Left kidney (tissue), 8 donors: ENCODE results near the gene PCLAF. TPM values are rescaled to one million over a fixed set of nuclear protein-coding genes. Genes with fewer than 3 reads are reported as not detected.
"Not testable (repeated sequence)": the region's sequence is repeated elsewhere in the genome, so short reads cannot be mapped to it uniquely, and the experiment has no call there.

Experiments
- DNase-seq: peaks from one replicate; pipeline ENCODE4 v3.0.0-alpha.2; 2013
- long read RNA-seq, 8 donors: transcript quantifications; one replicate each; lab custom pipeline, GENCODE V29; 2026
- polyA plus RNA-seq: library from polyadenylated mRNA; unstranded; fragments of 120-200 nt; gene quantifications from one replicate; pipeline ENCODE4 v1.2.1, GENCODE V29; 2013; ENCODE audit not compliant: insufficient read length

Gene PCLAF
- 54.7 TPM for polyA plus RNA-seq
- long read RNA-seq, donor 1, transcript PCLAF-201 (4 exons, 2,194 nt): major isoform, 60 of 80 reads
- long read RNA-seq, donor 1, transcript PCLAF-202 (3 exons, 911 nt): minor isoform, 17 of 80 reads
- long read RNA-seq, donor 1, partial matches to known transcripts: 0 of 80 reads
- long read RNA-seq, donor 1, other reads (novel, unspliced or antisense): 0 of 80 reads
- long read RNA-seq, donor 2, transcript PCLAF-201 (4 exons, 2,194 nt): major isoform, 44 of 53 reads
- long read RNA-seq, donor 2, transcript PCLAF-202 (3 exons, 911 nt): minor isoform, 9 of 53 reads
- long read RNA-seq, donor 2, partial matches to known transcripts: 0 of 53 reads
- long read RNA-seq, donor 2, other reads (novel, unspliced or antisense): 0 of 53 reads
- long read RNA-seq, donor 3, transcript PCLAF-201 (4 exons, 2,194 nt): major isoform, 37 of 53 reads
- long read RNA-seq, donor 3, transcript PCLAF-202 (3 exons, 911 nt): minor isoform, 14 of 53 reads
- long read RNA-seq, donor 3, partial matches to known transcripts: 0 of 53 reads
- long read RNA-seq, donor 3, other reads (novel, unspliced or antisense): 0 of 53 reads
- long read RNA-seq, donor 4, transcript PCLAF-201 (4 exons, 2,194 nt): major isoform, 7 of 9 reads
- long read RNA-seq, donor 4, partial matches to known transcripts: 0 of 9 reads
- long read RNA-seq, donor 4, other reads (novel, unspliced or antisense): 0 of 9 reads
- long read RNA-seq, donor 5, transcript PCLAF-202 (3 exons, 911 nt): minor isoform, 39 of 140 reads
- long read RNA-seq, donor 5, transcript PCLAF-201 (4 exons, 2,194 nt): major isoform, 96 of 140 reads
- long read RNA-seq, donor 5, partial matches to known transcripts: 0 of 140 reads
- long read RNA-seq, donor 5, other reads (novel, unspliced or antisense): 0 of 140 reads
- long read RNA-seq, donor 6, transcript PCLAF-202 (3 exons, 911 nt): minor isoform, 23 of 118 reads
- long read RNA-seq, donor 6, transcript PCLAF-201 (4 exons, 2,194 nt): major isoform, 94 of 118 reads
- long read RNA-seq, donor 6, partial matches to known transcripts: 0 of 118 reads
- long read RNA-seq, donor 6, other reads (novel, unspliced or antisense): 0 of 118 reads
- long read RNA-seq, donor 7, transcript PCLAF-202 (3 exons, 911 nt): minor isoform, 32 of 123 reads
- long read RNA-seq, donor 7, transcript PCLAF-201 (4 exons, 2,194 nt): major isoform, 87 of 123 reads
- long read RNA-seq, donor 7, partial matches to known transcripts: 0 of 123 reads
- long read RNA-seq, donor 7, other reads (novel, unspliced or antisense): 0 of 123 reads
- long read RNA-seq, donor 8, transcript PCLAF-201 (4 exons, 2,194 nt): major isoform, 10 of 14 reads
- long read RNA-seq, donor 8, partial matches to known transcripts: 0 of 14 reads
- long read RNA-seq, donor 8, other reads (novel, unspliced or antisense): 0 of 14 reads

DNA sequence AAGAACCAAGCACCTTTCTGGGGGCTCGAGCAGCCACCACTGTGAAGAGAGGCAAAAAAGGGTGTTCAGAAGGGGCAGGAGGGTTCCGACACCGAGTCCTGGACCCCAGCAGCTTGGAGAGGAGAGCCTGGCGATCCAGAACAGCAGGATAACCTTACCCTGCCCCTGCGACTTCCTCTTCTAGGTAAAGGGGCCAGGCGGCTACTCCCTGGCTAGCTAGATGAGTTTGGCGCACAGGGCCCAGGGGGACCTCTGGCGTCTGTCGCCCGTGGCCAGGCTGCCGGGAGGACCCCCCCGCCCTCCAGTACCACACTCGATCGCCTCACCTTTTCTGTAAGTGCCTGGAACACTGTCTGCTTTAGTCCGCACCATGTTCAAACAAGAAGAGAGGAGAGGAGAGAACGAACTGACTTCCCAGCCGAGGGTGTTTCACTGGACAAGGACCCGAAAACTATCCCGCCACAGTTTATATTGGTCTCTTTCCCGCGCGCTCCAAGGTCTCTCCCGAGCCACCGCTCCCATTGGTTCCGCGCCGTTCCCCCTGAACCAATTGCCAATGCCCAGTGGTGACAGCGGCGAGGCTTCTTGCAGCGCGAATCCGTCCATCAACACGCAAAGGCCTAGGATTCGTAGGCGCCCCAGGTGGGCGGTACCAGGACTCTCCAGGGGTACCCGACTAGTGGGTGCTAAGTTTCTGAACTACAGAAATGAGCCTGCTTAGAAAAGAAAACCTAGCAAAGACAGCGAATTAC is at the start of gene PCLAF:
TSS of gene PCLAF (minus strand) at position 442 of the 752 bp plus-strand sequence. CDS start at position 372, 70 bp downstream.
- peak; percentile 94 for DNase-seq

DNA sequence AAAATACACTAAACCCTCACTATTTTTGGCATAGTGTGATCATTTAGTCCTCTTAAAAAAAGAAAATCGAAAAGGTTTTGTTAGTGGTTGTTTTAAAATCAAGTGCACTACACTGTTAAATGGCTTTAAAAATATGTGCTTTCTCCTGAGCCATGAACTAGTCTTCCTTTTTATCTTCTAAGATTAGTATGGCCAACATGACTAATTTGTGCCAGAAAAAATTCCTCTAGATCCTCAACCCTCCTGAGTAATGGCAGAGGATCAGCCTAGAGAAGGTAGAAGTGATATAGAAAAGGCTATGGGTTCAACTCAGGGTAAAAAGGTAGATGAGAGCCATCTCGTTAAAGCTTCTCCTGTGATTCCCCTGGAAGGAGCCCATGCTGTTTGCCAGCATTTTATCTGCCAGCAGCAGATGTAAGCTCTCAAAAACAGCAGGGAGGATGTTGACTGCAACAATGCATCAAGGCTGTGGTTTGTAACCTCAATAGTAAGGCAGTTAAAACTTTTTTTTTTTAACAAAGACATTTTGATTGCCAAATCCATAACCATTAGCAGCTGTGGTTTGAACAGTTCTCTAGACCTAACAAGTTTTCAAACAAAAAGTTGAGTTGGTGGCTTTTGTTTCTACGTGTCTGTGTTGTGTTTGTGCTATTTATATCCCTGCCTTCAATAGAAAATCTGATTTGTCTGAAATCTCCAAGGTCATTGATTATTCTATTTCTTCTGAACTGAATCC is 48.9 kb upstream of the PCLAF start:
- DNase-seq: peak; percentile 38

- no peak for DNase-seq
These were observed 48.2 kb upstream of the PCLAF start for GRCh38 chr15:64429448-64429847.

DNA sequence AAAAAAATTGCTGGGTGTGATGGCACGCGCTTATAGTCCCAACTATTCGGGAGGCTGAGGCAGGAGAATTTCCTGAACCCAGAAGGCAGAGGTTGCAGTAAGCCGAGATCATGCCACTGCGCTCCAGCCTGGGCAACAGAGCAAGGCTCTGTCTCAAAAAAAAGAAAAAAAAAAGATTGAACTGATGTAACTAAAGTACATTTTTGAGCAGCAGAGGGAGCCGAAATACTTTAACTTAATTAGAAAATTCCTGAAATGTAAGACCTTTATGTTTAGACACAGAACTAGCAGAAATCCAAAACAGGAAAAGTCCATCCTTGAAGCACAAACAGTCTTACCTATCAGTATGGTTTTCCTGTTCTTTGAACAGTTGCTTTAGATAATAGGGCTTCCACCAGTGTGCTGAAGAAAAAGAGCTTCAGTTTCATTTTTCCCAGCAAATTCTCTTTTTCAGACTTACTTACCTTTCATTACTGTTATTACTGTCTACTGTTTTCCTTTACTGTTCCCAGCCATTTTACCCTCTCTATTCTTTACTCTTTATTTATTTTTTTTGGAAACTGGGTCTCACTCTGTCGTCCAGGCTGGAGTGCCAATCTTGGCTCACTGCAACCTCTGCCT is 45.7 kb upstream of the PCLAF start:
- DNase-seq: peak; percentile 41

DNA sequence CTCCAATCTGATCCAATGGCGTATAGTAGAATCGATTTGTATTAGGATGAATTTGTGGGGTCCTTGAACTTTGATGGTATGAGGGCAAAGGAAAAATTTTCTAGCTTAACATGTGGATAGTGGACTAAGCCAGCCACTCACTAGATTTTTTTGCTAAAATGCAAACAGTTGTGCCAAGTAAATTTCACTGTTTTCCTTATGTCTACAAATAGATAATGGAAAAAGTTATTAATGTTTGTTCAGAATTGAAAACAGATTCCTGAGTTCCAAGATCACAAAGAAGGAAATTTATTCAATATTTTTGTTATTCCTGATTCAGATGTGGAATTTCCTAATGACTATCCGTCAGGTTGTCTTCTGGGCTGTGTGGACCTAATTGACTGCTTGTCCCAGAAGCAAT is 44.0 kb upstream of the PCLAF start:
- DNase-seq: no peak

- DNase-seq: no peak
These were observed 42.7 kb upstream of the PCLAF start for GRCh38 chr15:64423970-64424369.

DNA sequence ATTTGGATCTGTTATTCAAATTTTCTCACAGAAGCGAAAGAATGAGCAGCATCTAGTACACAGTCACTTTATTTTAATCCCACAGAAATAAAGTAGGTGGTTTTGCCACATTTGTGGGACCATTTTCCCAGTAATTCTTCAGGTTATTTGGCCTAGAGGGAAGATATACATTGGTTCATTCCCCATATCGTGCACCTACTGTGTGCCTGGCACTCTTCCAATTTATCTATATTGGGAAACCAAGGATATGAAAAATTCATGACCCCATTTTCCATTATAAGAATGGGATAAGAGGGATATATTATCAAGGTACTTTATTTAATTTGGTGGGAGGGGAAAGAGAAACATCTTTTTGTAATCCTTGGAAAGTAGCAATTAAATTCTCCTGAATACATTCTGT is 41.5 kb upstream of the PCLAF start:
- no peak for DNase-seq

- DNase-seq: no peak
These were observed 31.0 kb upstream of the PCLAF start for GRCh38 chr15:64412216-64412615.

DNA sequence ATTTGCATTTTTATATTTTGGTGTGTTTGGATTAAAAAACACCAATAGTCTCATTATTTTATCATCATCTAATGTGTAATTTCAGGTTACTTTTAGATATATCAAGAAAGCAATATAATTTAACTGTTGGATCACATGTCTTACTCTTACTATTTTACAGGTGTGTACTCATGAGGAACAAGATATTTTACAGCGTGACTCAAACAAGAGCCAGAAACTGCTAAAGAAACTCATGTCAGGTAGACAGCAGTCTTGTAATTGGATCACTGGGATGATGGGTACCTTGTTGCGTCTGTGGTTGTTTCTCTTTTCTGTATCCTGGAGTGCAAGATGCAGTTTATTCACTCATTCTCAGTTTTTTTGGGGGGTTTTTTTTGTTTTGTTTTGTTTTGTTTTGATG is 19.3 kb upstream of the PCLAF start:
- DNase-seq: no peak

DNA sequence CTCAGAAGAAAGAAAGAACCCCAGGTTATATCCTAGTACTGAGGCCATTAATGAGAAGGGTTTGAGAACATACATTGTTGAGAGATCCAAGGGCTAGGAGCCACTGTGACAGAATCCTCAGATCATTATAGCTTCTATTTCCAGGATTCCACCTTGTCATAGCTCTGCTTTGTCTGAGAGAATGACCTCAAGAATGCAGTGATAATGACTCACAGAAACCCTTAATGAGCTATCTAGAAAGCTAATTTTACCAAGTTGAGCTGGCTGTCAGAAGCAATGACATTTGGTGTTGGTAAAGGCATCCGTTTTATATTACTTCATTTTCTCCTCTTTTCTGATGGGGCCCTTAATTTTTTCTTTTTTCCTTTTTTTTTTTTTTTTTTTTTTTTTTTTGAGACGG is 17.3 kb upstream of the PCLAF start:
- DNase-seq: no peak

- no peak for DNase-seq
These were observed 15.5 kb upstream of the PCLAF start for GRCh38 chr15:64396789-64397188.

- not testable (repeated sequence) for DNase-seq
These were observed 11.2 kb upstream of the PCLAF start for GRCh38 chr15:64392471-64392870.

- DNase-seq: no peak
These were observed 7.8 kb upstream of the PCLAF start for GRCh38 chr15:64389036-64389435.

GRCh38 chr15:64387562-64388168 is 6.4 kb upstream of the PCLAF start, which contains the start of gene TRIP4:
TRIP4 (plus strand) TSS chr15:64387836; CDS start chr15:64387864, 28 bp downstream.
- peak; percentile 90 for DNase-seq

- DNase-seq: no peak
These were observed 5.0 kb upstream of the PCLAF start for GRCh38 chr15:64386291-64386690.

DNA sequence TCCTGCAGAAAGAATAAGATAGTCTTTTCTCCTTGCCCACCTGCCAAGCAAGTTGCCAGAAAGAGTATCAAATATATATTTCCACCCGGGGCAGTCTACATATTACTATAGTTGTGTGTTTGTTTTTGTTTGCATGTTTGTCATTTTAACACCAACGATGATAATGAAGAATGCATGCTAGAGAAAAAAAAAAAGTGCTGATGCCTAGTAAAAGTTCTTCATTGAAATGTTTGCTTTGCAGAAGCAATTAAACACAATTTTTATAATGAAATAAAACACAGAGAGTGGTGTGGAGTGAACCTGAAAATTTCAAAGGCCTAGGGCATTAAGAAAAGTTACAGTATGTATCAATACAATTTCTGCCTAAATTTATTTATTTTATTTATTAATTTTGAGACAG is 2.5 kb upstream of the PCLAF start:
- DNase-seq: no peak

DNA sequence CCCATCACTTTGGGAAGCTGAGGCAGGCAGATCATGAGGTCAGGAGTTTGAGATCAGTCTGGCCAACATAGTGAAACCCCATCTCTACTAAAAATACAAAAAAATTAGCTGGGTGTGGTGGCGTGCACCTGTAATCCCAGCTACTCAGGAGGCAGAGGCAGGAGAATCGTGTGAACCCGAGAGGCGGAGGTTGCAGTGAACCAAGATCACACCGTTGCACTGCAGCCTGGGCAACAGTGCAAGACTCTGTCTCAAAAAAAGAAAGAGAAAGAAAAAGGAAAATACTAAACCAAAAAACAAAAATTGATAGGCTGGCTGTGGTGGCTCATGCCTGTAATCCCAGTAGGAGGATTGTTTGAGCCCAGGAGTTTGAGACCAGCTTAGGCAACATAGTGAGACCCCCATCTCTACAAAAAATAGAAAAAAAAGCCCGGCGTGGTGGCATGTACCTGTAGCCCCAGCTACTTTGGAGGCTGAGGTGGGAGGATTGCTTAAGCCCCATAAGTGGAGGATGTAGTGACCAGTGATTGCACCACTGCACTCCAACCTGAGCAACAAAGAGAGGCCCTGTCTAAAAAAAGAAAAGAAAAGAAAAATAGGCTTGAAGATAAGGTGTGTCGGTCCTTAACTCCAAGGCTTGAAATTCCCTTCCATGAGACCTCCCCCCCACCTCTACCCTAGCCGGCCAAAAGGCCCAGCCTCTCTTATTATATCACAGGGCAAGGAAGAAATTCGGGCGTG is 941 bp downstream of the PCLAF start:
- not testable (repeated sequence) for DNase-seq

- no peak for DNase-seq
These were observed 1.9 kb downstream of the PCLAF start for GRCh38 chr15:64379216-64379960.
